ENCODE results near the gene EIF1AY. TPM values are rescaled to one million over a fixed set of nuclear protein-coding genes. Genes with fewer than 3 reads are reported as not detected.
"Not testable (repeated sequence)": the region's sequence is repeated elsewhere in the genome, so short reads cannot be mapped to it uniquely, and the experiment has no call there.

The EIF1AY gene, protein sequence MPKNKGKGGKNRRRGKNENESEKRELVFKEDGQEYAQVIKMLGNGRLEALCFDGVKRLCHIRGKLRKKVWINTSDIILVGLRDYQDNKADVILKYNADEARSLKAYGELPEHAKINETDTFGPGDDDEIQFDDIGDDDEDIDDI
- total RNA-seq, result 15.9 TPM in 1 of 2 replicates, not detected in the other

DNA sequence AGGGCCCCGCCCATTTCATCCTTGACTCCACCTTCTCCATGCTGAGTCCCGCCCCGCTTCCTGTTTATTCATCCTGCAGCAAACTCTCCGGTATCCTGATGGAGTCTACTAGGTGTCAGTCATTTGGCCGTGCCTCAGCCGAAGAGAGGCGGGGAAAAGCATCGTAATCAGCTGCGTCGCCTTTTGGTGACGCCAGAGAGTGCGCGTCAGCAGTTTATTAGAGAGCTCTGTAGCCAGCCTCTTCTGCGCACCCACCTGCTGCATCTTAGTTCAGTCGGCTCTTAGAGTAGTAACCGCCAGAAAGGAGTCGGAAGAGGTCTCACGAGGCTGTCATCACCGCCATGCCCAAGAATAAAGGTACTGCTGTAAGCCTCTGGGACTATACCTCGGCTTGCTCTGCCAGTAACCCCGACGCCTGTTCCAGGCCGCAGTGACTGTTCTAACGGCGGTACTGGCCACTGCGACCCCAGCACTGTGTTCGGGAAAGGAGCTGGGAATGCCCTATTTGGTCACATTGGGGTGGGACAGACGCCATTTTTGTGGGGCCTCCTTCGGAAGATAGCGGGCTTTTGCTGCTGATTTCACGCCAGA lies at the start of gene EIF1AY:
EIF1AY (plus strand) TSS at position 246 of the 591 bp plus-strand sequence; CDS start at position 342, 96 bp downstream.
- no peak for DNase-seq (ENCODE audit: low read depth in 2 of 2)

DNA sequence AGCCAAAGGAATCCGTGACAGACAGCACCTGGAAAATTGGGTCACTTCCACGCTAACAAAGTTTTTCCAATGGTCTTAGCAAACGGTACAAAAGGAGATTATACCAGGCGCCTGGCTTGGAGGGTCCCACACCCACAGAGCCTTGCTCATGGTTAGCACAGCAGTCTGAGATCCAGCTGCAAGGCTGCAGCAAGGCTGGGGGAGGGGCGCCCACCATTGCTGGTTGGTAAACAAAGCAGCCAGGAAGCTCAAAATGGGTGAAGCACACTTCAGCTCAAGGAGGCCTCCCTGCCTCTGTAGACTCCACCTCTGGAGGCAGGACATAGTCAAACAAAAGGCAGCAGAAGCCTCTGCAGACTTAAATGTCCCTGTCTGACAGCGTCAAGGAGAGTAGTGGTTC lies 47.1 kb upstream of the EIF1AY start:
- no peak for DNase-seq (ENCODE audit: low read depth in 2 of 2)

GRCh38 chrY:20538186-20538585 lies 37.4 kb upstream of the EIF1AY start:
- DNase-seq (ENCODE audit: low read depth in 2 of 2), result no peak

DNA sequence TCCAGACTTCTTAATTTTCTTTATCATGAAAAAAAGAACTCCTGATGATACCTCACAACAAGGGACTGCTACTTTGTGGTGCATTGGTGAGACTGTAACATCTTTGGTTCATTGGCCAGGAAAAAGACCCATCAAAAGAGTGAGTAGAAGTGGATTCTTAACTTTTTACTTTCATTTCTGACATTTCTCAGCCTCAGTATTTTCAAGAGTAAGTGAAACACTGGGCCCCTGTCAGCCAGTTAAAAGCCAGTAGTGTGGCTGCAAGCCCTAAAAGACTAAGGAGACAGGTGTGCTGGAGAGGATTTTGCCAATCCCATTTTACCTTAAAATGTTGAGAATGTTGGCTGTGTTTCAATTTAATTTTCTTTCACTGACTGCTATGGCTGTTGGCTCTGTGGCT lies 36.6 kb upstream of the EIF1AY start:
- no peak for DNase-seq (ENCODE audit: low read depth in 2 of 2)

- DNase-seq (ENCODE audit: low read depth in 2 of 2), result no peak
These were observed 31.1 kb upstream of the EIF1AY start for GRCh38 chrY:20544451-20544960.

DNA sequence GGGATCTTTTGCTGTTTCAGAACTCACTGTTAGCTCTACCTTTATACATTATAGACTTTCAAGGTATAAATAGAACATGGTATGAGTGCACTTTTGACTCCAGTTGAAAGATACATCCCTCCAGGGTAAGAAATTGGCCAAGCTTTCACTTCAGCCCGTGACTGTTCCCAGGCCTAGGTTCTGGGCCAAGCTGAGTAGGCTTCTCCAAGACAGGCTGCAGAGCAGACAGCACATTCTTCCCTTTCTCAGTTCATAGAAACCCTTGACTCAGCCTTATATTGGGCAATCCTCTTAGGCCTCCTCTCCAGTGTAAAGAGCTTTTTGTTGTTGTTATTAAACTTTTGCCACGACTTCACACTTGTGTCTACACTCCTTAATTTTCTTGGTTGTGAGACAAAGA lies 29.5 kb upstream of the EIF1AY start:
- no peak for DNase-seq (ENCODE audit: low read depth in 2 of 2)

GRCh38 chrY:20549289-20549688 lies 26.3 kb upstream of the EIF1AY start:
- no peak for DNase-seq (ENCODE audit: low read depth in 2 of 2)

DNA sequence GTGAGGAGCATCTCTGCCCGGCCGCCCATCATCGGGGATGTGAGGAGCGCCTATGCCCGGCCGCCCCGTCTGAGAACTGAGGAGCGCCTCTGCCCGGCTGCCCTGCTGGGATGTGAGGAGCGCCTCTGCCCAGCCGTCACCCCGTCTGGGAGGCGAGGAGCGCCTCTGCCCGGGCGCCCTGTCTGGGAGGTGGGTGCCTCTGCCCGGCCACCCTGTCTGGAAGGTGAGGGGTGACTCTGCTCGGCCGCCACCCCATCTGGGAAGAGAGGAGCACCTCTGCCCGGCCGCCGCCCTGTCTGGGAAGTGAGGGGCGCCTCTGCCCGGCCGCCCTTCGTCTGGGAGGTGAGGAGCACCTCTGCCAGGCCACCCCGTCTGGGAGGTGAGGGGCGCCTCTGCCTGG lies 23.7 kb upstream of the EIF1AY start:
- DNase-seq (ENCODE audit: low read depth in 2 of 2), result no peak

GRCh38 chrY:20552764-20553323 lies 22.7 kb upstream of the EIF1AY start:
- DNase-seq (ENCODE audit: low read depth in 2 of 2), result not testable (repeated sequence)

- no peak for DNase-seq (ENCODE audit: low read depth in 2 of 2)
These were observed 19.8 kb upstream of the EIF1AY start for GRCh38 chrY:20555820-20556219.

- no peak for DNase-seq (ENCODE audit: low read depth in 2 of 2)
These were observed 16.9 kb upstream of the EIF1AY start for GRCh38 chrY:20558677-20559076.

DNA sequence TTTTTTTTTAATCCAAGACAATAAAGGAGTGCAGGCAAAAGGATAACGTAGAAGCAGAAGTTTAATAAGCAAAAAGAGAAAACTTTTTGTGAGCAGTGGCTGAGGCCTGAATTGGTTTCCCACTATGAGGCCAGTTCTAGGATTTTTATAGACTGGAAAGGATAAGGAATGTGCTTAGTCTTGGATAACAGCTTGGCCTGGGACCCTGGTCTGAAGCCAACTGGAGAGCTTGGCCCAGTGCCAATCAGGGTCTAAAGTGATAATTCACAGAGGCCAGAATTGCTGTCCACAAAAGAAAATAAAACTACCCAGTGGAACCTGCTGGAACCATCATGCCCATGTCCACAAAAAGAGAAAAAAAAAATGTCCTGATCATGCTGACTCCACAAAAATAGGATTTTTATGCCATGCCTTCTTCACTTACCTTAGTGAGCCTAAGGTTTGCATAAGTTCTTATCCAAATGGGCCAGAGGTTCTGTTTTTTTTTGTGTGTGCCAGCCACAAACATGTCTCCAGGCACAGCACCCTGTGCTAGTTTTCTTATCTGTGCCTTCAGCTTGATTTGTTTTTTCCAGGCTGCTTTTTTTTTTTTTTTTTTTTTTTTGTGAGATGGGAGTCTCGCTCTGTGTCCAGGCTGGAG lies 15.6 kb upstream of the EIF1AY start:
- no peak for DNase-seq (ENCODE audit: low read depth in 2 of 2)

- no peak for DNase-seq (ENCODE audit: low read depth in 2 of 2)
These were observed 4.3 kb upstream of the EIF1AY start for GRCh38 chrY:20571306-20571705.

GRCh38 chrY:20576506-20576905 lies 930 bp downstream of the EIF1AY start:
- DNase-seq (ENCODE audit: low read depth in 2 of 2), result no peak

GRCh38 chrY:20578206-20578605 lies 2.6 kb downstream of the EIF1AY start:
- no peak for DNase-seq (ENCODE audit: low read depth in 2 of 2)

GRCh38 chrY:20581687-20582086 lies 6.1 kb downstream of the EIF1AY start:
- no peak for DNase-seq (ENCODE audit: low read depth in 2 of 2)

DNA sequence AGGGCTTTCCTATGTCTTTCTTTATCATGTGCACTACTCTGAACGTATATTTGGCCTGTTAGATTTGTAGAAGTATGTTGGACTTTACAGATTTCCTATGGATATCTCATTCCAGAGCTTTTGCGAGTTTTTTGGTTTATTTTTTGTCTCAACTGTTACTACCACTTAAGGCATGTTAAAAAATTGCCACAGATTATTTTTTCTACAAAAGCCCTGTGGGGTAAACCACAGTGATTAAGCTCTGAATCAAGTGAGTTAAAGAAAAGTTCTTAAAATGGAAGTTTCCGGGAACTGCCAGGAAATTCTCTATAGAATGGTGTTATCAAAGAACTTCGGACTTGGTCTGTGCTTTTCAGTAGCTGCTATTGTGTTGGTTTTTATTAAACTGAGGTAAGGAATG lies 10.6 kb downstream of the EIF1AY start:
- no peak for DNase-seq (ENCODE audit: low read depth in 2 of 2)

Other genes with a start within 250 kb of the EIF1AY start
- not detected in 2 replicates for gene RPS4Y2, start 180.3 kb downstream of the EIF1AY start, total RNA-seq